HepG2 (cell line): ENCODE results near the gene JPT1. TPM values are rescaled to one million over a fixed set of nuclear protein-coding genes. Genes with fewer than 3 reads are reported as not detected.

Experiments
- CBX5 ChIP-seq: sonication (generic); formaldehyde crosslinking; IDR thresholded peaks from 2 replicates; pipeline ENCODE4 v1.4.0; 2020; ENCODE audit warnings: missing genetic modification reagents, borderline replicate concordance
- CENPT ChIP-seq: sonication (generic); formaldehyde crosslinking; IDR thresholded peaks from 2 replicates; pipeline ENCODE4 v1.8.0; 2022; ENCODE audit warnings: low read depth, mild to moderate bottlenecking, moderate library complexity, missing genetic modification reagents
- DBP ChIP-seq: sonication (generic); formaldehyde crosslinking; IDR thresholded peaks from 2 replicates; pipeline ENCODE4 v1.4.0; 2020; ENCODE audit warnings: missing genetic modification reagents; ENCODE audit errors: not compliant biosample characterization
- HOXA3 ChIP-seq: sonication (generic); formaldehyde crosslinking; IDR thresholded peaks from 2 replicates; pipeline ENCODE4 v1.5.0; 2020; ENCODE audit warnings: missing genetic modification reagents
- JARID2 ChIP-seq: sonication (generic); formaldehyde crosslinking; IDR thresholded peaks from 2 replicates; pipeline ENCODE4 v1.8.1; 2023; ENCODE audit warnings: missing genetic modification reagents, inconsistent platforms; ENCODE audit not compliant: insufficient replicate concordance
- KLF12 ChIP-seq: sonication (generic); formaldehyde crosslinking; IDR thresholded peaks from 2 replicates; pipeline ENCODE4 v1.4.0; 2020; ENCODE audit warnings: missing genetic modification reagents, borderline replicate concordance
- MTF1 ChIP-seq: sonication (generic); formaldehyde crosslinking; IDR thresholded peaks from 2 replicates; pipeline ENCODE4 v1.5.0; 2020; ENCODE audit warnings: missing genetic modification reagents
- NPAS2 ChIP-seq: sonication (generic); formaldehyde crosslinking; IDR thresholded peaks from 2 replicates; pipeline ENCODE4 v1.8.0; 2022; ENCODE audit warnings: mild to moderate bottlenecking, missing genetic modification reagents, borderline replicate concordance
- NR0B2 ChIP-seq: sonication (generic); formaldehyde crosslinking; IDR thresholded peaks from 2 replicates; pipeline ENCODE4 v1.4.0; 2020; ENCODE audit warnings: mild to moderate bottlenecking, missing genetic modification reagents
- PRDM10 ChIP-seq: sonication (generic); formaldehyde crosslinking; IDR thresholded peaks from 2 replicates; pipeline ENCODE4 v1.4.0; 2020; ENCODE audit warnings: low read depth, missing genetic modification reagents
- SALL2 ChIP-seq: sonication (generic); formaldehyde crosslinking; IDR thresholded peaks from 2 replicates; pipeline ENCODE4 v1.8.1; 2023; ENCODE audit warnings: mild to moderate bottlenecking, missing genetic modification reagents, inconsistent platforms
- SOX5 ChIP-seq: IDR thresholded peaks from 2 replicates; pipeline ENCODE4 v1.6.1; 2016; ENCODE audit warnings: borderline replicate concordance
- SP5 ChIP-seq: IDR thresholded peaks from 2 replicates; pipeline ENCODE4 v1.6.1; 2016; ENCODE audit warnings: low read depth, borderline replicate concordance
- YEATS4 ChIP-seq: sonication (generic); formaldehyde crosslinking; IDR thresholded peaks from 2 replicates; pipeline ENCODE4 v1.4.0; 2020; ENCODE audit warnings: missing genetic modification reagents, borderline replicate concordance
- ZBTB2 ChIP-seq: sonication (generic); formaldehyde crosslinking; IDR thresholded peaks from 2 replicates; pipeline ENCODE4 v1.8.0; 2022; ENCODE audit warnings: low read depth, missing genetic modification reagents
- ZNF207 ChIP-seq: fragments of 450-650 bp; IDR thresholded peaks from 2 replicates; pipeline ENCODE4 v1.6.1; 2016; ENCODE audit warnings: antibody characterized with exemption, borderline replicate concordance
- ZNF225 ChIP-seq: sonication (generic); formaldehyde crosslinking; IDR thresholded peaks from 2 replicates; pipeline ENCODE4 v1.4.0; 2020; ENCODE audit warnings: mild to moderate bottlenecking, missing genetic modification reagents
- ZNF3 ChIP-seq: IDR thresholded peaks from 2 replicates; pipeline ENCODE4 v1.7.0; 2017; ENCODE audit warnings: inconsistent platforms
- ZNF329 ChIP-seq: sonication (generic); formaldehyde crosslinking; IDR thresholded peaks from 2 replicates; pipeline ENCODE4 v1.9.0; 2021; ENCODE audit warnings: low read depth, mild to moderate bottlenecking, missing genetic modification reagents
- ZNF550 ChIP-seq: sonication (generic); formaldehyde crosslinking; IDR thresholded peaks from 2 replicates; pipeline ENCODE4 v1.4.0; 2020; ENCODE audit warnings: mild to moderate bottlenecking, missing genetic modification reagents, borderline replicate concordance
- ZNF629 ChIP-seq: sonication (generic); formaldehyde crosslinking; conservative IDR thresholded peaks from 2 replicates; pipeline ENCODE4 v1.5.0; 2020; ENCODE audit warnings: missing genetic modification reagents
- ZNF672 ChIP-seq: sonication (generic); formaldehyde crosslinking; IDR thresholded peaks from 2 replicates; pipeline ENCODE4 v1.8.1; 2022; ENCODE audit warnings: missing genetic modification reagents
- ZNF713 ChIP-seq: sonication (generic); formaldehyde crosslinking; IDR thresholded peaks from 2 replicates; pipeline ENCODE4 v1.4.0; 2020; ENCODE audit warnings: mild to moderate bottlenecking, missing genetic modification reagents
- ZSCAN31 ChIP-seq: sonication (generic); formaldehyde crosslinking; IDR thresholded peaks from 2 replicates; pipeline ENCODE4 v1.5.0; 2020; ENCODE audit warnings: low read depth, mild to moderate bottlenecking, missing genetic modification reagents
- polyA plus RNA-seq, 8 experiments: library from polyadenylated mRNA; depleted of rRNA in 3 of 8; stranded (reverse) in 7 of 8; unstranded in 1 of 8; fragments of >200 nt; fragmentation: Illumina TruSeq in 4 of 8; extraction: Trizol in 4 of 8; gene quantifications; 2 replicates each; pipeline versions ENCODE4 v1.2.1 to v1.2.3, GENCODE V29; 2011 to 2016; ENCODE audit warnings: low read depth in 4 of 8, missing spikeins in 1 of 8, mixed read lengths in 1 of 8; ENCODE audit not compliant: insufficient read depth in 1 of 8
- total RNA-seq, 5 experiments: library from RNA; depleted of rRNA; stranded (reverse); fragments of >200 nt; fragmentation: Illumina TruSeq; extraction: Trizol; gene quantifications; 2 replicates each; pipeline ENCODE4 v1.2.3, GENCODE V29; 2016; ENCODE audit warnings: low read depth in 1 of 5

Gene JPT1
- total and polyA plus RNA-seq, 2 of the 13 experiments (the other 11 are each of a cell fraction or from before 2014, with no cell fraction given), result 43.3 to 256 TPM

DNA sequence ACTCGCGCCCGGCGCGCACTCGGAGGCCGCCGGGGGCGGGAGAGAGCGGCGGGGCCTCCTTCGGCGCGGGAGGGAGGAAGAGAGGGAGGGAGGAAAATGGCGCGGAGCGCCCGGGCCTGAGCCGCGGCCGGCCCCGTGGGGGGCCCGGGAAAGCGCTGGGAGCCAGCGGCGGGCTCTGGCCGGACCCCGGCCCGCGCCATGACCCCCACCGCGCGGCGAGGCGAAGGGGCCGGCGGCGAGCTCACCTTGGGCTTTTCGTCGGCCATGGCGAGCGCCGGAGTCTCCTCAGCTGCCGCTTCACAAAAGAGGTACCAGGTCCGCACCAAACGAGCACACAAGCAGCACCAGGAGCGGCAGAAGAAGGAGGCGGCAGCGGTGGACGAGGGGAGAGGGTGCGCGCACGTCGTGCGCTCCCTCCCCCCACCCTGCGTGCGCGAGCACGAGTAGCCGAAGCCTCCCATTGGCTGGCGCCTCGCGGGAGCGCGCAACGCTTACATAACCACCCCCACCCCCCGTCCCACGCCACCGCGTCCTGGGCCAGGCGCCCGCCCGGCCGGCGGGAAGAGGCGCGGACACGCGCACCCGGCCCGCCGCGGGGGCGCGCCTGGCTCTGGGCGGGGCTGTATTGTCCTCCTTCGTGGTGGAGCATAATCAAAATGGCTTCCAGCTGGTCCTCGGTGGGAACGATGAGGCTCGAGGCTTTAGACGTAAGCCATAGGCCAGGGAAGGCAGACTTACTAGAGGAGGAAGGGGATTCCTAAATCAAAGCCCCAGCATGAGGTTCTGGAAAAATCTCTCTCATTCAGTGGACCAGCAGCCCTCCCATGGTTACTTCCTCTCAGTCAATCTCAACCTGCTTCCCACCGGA is 28.5 kb upstream of the JPT1 start, which contains the start of gene SUMO2 (continued):
- 0 out of 2 replicates have a peak, but pooled peaks have one; percentile 6 for TF ChIP-seq PRDM10
- TF ChIP-seq ZNF629 (CRISPR knock-in tag), result no peak; the same call in 1 of the 2 replicates
- TF ChIP-seq SOX5 (CRISPR knock-in tag), result peak; percentile 11; the same call in 1 of the 2 replicates
- no peak for TF ChIP-seq ZNF207
- peak; percentile 96 for TF ChIP-seq SALL2 (CRISPR knock-in tag)
- no peak for TF ChIP-seq CBX5
- TF ChIP-seq ZSCAN31 (CRISPR knock-in tag), result peak; percentile 86
- no peak for TF ChIP-seq DBP
- peak; percentile 66 for TF ChIP-seq CENPT (CRISPR knock-in tag)
- peak; percentile 34; the same call in 1 of the 2 replicates for TF ChIP-seq ZBTB2 (CRISPR knock-in tag)
- no peak for TF ChIP-seq NPAS2 (CRISPR knock-in tag)
- peak; percentile 71; the same call in 1 of the 2 replicates for TF ChIP-seq ZNF329 (CRISPR knock-in tag)
- TF ChIP-seq JARID2 (CRISPR knock-in tag), result no peak
- TF ChIP-seq ZNF3 (CRISPR knock-in tag), result no peak
- TF ChIP-seq ZNF225 (CRISPR knock-in tag), result peak; percentile 42; the same call in 1 of the 2 replicates
- TF ChIP-seq ZNF713 (CRISPR knock-in tag), result no peak
- peak; percentile 82 for TF ChIP-seq HOXA3 (CRISPR knock-in tag)
- peak; percentile 7 for TF ChIP-seq NR0B2 (CRISPR knock-in tag)
- no peak for TF ChIP-seq MTF1
- 0 out of 2 replicates have a peak, but pooled peaks have one; percentile 40 for TF ChIP-seq SP5 (CRISPR knock-in tag)
- TF ChIP-seq YEATS4 (CRISPR knock-in tag), result peak; percentile 92
- no peak for TF ChIP-seq ZNF672 (CRISPR knock-in tag)
- no peak for TF ChIP-seq ZNF550
- TF ChIP-seq KLF12 (CRISPR knock-in tag), result peak; percentile 88
